SKM-1 (cell line): ENCODE results near the gene ZSCAN10.

Experiments
- DNase-seq: peaks from one replicate; lab custom pipeline; 2025; ENCODE audit not compliant: unreplicated experiment; lab: John Stamatoyannopoulos, UW

Gene ZSCAN10

GRCh38 chr16:3049921-3050481 is 49.1 kb downstream of the ZSCAN10 start:
- DNase-seq: no peak

DNA sequence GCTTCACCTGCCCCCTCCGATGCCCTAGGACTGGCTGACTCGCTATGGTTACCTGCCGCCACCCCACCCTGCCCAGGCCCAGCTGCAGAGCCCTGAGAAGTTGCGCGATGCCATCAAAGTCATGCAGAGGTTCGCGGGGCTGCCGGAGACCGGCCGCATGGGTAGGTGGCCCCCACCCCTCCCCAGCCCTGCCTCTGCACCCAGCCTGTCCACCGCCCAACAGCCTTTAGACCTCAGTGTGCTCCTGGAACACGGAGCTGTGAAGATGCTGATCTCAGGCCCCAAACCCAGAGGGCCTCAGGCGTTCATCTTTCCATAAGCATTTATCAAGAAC is 51.7 kb downstream of the ZSCAN10 start:
- no peak for DNase-seq

GRCh38 chr16:3046641-3047386 is 52.3 kb downstream of the ZSCAN10 start:
- DNase-seq: no peak

DNA sequence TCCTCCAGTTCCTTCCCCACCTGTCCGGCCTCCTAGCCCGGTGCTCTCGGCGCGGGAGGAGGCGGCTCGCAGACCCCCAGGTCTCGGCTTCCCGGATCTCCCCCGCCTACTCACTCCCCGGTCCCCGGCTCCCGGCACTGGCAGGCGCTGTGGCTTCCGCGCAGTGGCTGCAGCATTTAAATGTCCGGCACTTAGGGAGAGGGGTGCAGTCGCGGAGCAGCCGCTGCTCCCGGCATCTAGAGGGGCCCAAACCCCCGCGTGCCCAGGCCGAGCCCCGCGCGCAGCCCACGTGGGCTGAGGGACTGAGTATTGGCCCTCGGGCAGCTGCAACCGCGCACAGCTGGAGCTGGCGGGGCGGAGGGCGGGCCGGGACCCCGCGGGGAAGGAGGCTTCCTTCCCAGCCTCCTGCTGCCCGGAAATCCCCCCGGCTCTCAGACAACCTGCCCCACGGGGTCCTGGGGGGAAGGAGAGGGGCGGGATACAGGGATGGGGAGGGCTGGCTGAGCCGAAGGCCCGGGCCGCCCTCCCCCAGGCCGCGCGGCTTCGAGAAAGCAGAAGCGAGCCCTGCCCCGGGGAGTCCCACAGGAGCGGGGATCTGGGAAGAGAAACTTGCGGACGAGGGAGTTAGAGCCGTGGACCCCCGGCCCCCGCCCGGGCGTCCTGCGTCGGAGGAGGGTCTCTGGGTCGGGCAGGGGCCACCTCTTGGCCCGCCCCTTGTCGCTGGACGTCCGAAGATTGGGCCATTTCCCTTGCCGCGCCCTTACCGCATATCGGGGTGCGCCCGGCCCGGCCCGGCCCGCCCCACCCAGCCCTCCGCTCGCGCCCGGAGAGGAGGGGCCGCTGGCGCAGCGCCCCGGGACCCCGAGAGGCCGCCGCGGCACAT is 53.1 kb downstream of the ZSCAN10 start, which contains the start of gene MMP25:
TSS of gene MMP25 (plus strand) at position 804 of the 883 bp plus-strand sequence. CDS start 357 bp downstream, outside the sequence.
- no peak for DNase-seq

DNA sequence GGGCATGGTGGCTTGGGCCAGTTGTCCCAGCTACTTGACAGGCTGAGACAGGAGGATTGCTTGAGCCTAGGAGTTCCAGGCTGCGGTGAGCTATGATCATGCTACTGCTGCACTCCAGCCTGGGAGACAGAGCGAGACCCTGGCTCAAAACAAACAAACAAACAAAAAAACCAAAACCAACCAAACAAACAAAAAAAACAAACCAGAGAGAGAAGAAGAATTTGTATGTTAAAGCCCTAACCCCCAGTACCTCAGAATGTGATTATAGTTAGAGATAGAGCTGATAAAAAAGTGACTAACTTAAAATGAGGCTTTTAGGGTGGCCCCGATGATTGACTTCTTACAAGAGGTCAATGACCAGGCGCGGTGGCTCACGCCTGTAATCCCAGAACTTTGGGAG is 54.4 kb downstream of the ZSCAN10 start:
- no peak for DNase-seq

DNA sequence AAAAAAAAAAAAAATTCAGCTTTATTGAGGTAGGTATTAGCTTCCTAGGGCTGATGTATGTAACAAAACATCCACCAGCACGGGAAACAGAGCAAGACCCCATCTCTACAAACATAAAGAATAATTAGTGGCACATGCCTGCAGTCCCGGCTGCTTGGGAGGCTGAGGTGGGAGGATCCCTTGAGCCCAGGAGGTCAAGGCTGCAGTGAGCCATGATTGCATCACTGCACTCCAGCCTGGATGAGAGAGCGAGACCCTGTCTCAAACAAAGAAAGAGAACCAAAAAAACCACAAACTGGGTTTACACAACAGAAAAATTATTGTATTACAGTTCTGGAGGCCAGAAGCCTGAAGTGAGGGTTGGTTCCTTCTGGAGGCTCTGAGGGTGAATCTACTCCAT is 56.7 kb downstream of the ZSCAN10 start:
- DNase-seq: no peak

- no peak for DNase-seq
Measured at GRCh38 chr16:3038896-3039295, 60.2 kb downstream of the ZSCAN10 start.
